Breast epithelium (tissue), 3 donors: ENCODE results near the gene PRKCD.

Source experiments
- POLR2A ChIP-seq: fragments of 450-650 bp; IDR thresholded peaks from one replicate; pipeline ENCODE4 v1.6.1; 2016; ENCODE audit warnings: antibody characterized with exemption, mild to moderate bottlenecking, moderate library complexity
- POLR2AphosphoS5 ChIP-seq, 3 donors: sonication (generic); formaldehyde crosslinking; IDR thresholded peaks; one replicate each; pipeline ENCODE4 v1.6.1; 2017; ENCODE audit warnings: antibody characterized with exemption in 3 of 3
- TF ChIP-seq, protein P1 (sequence below), 3 donors: fragments of 450-650 bp; IDR thresholded peaks; one replicate each; pipeline ENCODE4 v1.5.1; 2016 to 2017; ENCODE audit warnings: antibody characterized with exemption in 3 of 3, mild to moderate bottlenecking in 3 of 3, moderate library complexity in 3 of 3

GRCh38 chr3:53114011-53114400 lies 47.0 kb upstream of the PRKCD start:
- TF ChIP-seq POLR2A (no peak), POLR2AphosphoS5 (IDR thresholded peaks at IDR 0.05) (no peak)
- TF ChIP-seq, protein P1, sequence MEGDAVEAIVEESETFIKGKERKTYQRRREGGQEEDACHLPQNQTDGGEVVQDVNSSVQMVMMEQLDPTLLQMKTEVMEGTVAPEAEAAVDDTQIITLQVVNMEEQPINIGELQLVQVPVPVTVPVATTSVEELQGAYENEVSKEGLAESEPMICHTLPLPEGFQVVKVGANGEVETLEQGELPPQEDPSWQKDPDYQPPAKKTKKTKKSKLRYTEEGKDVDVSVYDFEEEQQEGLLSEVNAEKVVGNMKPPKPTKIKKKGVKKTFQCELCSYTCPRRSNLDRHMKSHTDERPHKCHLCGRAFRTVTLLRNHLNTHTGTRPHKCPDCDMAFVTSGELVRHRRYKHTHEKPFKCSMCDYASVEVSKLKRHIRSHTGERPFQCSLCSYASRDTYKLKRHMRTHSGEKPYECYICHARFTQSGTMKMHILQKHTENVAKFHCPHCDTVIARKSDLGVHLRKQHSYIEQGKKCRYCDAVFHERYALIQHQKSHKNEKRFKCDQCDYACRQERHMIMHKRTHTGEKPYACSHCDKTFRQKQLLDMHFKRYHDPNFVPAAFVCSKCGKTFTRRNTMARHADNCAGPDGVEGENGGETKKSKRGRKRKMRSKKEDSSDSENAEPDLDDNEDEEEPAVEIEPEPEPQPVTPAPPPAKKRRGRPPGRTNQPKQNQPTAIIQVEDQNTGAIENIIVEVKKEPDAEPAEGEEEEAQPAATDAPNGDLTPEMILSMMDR (IDR thresholded peaks at IDR 0.05) = peak; percentile 86 to 96 (median 93)
